Endothelial cell of umbilical vein (primary cell): ENCODE results near the gene QSER1. TPM values are rescaled to one million over a fixed set of nuclear protein-coding genes. Genes with fewer than 3 reads are reported as not detected.

ENCODE experiments used
- BruUV-seq: library from RNA; stranded (reverse); fragments of 400-500 nt; replicated peaks from 2 replicates; lab custom pipeline; 2021; lab: Mats Ljungman, UMichigan
- CTCF ChIA-PET: fragments of 300-600, 350-600 bp; sonication (Branson Sonifier 250); formaldehyde crosslinking; loops from one replicate; lab custom pipeline; 2021; ENCODE audit warnings: antibody characterized with exemption, inconsistent platforms; lab: Charles Lee
- POLR2A ChIA-PET: fragments of 300-600, 350-600 bp; sonication (Branson Sonifier 250); formaldehyde crosslinking; loops from one replicate; lab custom pipeline; 2021; ENCODE audit warnings: antibody characterized with exemption, inconsistent platforms; lab: Charles Lee
- DNase-seq: peaks from one replicate; pipeline ENCODE4 v3.0.0-alpha.2; 2011; ENCODE audit warnings: low read depth, low spot score
- FAIRE-seq: peaks from 2 replicates; lab custom pipeline; 2011; peaks lifted over from hg19 to GRCh38; lab: Jason Lieb, UNC
- H2AFZ ChIP-seq: 2 replicates; pipeline ENCODE4 v1.6.0; 2012; ENCODE audit warnings: low read depth, low read length, control low read depth, inconsistent platforms
- H3K27ac ChIP-seq: 2 replicates; pipeline ENCODE4 v1.5.1; 2011; ENCODE audit warnings: low read depth, mild to moderate bottlenecking, control low read depth, low read length, moderate library complexity; ENCODE audit not compliant: insufficient read depth
- H3K27me3 ChIP-seq, 2 experiments: 2 replicates each; pipeline versions ENCODE4 v1.6.0 to v1.6.1; 2011; ENCODE audit warnings: low read length in 2 of 2, mixed read lengths in 1 of 2; ENCODE audit not compliant: control insufficient read depth in 2 of 2, insufficient read depth in 2 of 2
- H3K36me3 ChIP-seq, 2 experiments: 2 replicates in 1 of 2; 3 replicates in 1 of 2; pipeline ENCODE4 v1.5.1; 2011; ENCODE audit warnings: low read length in 2 of 2, mild to moderate bottlenecking in 1 of 2, moderate library complexity in 1 of 2; ENCODE audit not compliant: control insufficient read depth in 2 of 2, insufficient read depth in 2 of 2; ENCODE audit errors: extremely low read depth in 1 of 2
- H3K4me1 ChIP-seq: 3 replicates; pipeline ENCODE4 v1.5.1; 2011; ENCODE audit warnings: mild to moderate bottlenecking, low read length; ENCODE audit not compliant: control insufficient read depth, insufficient read depth; ENCODE audit errors: extremely low read depth
- H3K4me2 ChIP-seq: 2 replicates; pipeline ENCODE4 v1.6.1; 2011; ENCODE audit warnings: low read length, control low read depth, mixed read lengths; ENCODE audit not compliant: insufficient read depth
- H3K4me3 ChIP-seq, 3 experiments: fragments of 200-600 bp in 1 of 3; sonication (generic), shearing (Covaris generic) in 1 of 3; replicated peaks in 1 of 3; 2 replicates each; pipeline ENCODE4 v1.5.1; 2011 to 2016; ENCODE audit warnings: control low read depth in 3 of 3, low read length in 3 of 3, mild to moderate bottlenecking in 2 of 3, inconsistent platforms in 1 of 3, low read depth in 1 of 3, moderate library complexity in 1 of 3; ENCODE audit not compliant: insufficient read depth in 1 of 3
- H3K79me2 ChIP-seq: 2 replicates; pipeline ENCODE4 v1.6.0; 2012; ENCODE audit warnings: low read length, inconsistent platforms; ENCODE audit not compliant: control insufficient read depth, insufficient read depth
- H3K9ac ChIP-seq: replicated peaks from 2 replicates; pipeline ENCODE3; 2011; ENCODE audit warnings: low read length, control low read depth; ENCODE audit not compliant: insufficient read depth; ENCODE audit errors: extremely low read depth
- H3K9me1 ChIP-seq: replicated peaks from 3 replicates; pipeline ENCODE4 v1.6.0; 2011; ENCODE audit warnings: mild to moderate bottlenecking, low read length; ENCODE audit not compliant: control insufficient read depth, insufficient read depth; ENCODE audit errors: extremely low read depth
- H3K9me3 ChIP-seq: replicated peaks from 2 replicates; pipeline ENCODE4 v1.5.1; 2012; ENCODE audit warnings: low read length, inconsistent platforms; ENCODE audit not compliant: control insufficient read depth, insufficient read depth
- H4K20me1 ChIP-seq: replicated peaks from 2 replicates; pipeline ENCODE3; 2011; ENCODE audit warnings: mild to moderate bottlenecking, low read length; ENCODE audit not compliant: control insufficient read depth, insufficient read depth; ENCODE audit errors: extremely low read depth
- EZH2 ChIP-seq: IDR thresholded peaks from 2 replicates; pipeline ENCODE4 v1.6.1; 2012; ENCODE audit warnings: borderline replicate concordance, low read depth, mild to moderate bottlenecking, moderate library complexity, low read length, inconsistent platforms; ENCODE audit not compliant: severe bottlenecking
- FOS ChIP-seq: IDR thresholded peaks from 2 replicates; pipeline ENCODE4 v1.6.1; 2011; ENCODE audit warnings: mild to moderate bottlenecking, low read length, moderate library complexity, borderline replicate concordance; ENCODE audit not compliant: insufficient read depth
- GATA2 ChIP-seq: IDR thresholded peaks from 2 replicates; pipeline ENCODE4 v1.7.0; 2011; ENCODE audit warnings: low read depth, mild to moderate bottlenecking, moderate library complexity, mixed read lengths, low read length; ENCODE audit not compliant: insufficient read length, insufficient read depth
- JUN ChIP-seq: IDR thresholded peaks from 2 replicates; pipeline ENCODE4 v1.6.1; 2011; ENCODE audit warnings: borderline replicate concordance, low read depth; ENCODE audit not compliant: insufficient read length, insufficient read depth
- MYC ChIP-seq: IDR thresholded peaks from one replicate; pipeline ENCODE4 v1.6.1; 2011; ENCODE audit warnings: mild to moderate bottlenecking, low read depth, low read length
- POLR2A ChIP-seq: IDR thresholded peaks from 2 replicates; pipeline ENCODE4 v1.6.1; 2012; ENCODE audit warnings: low read depth, mild to moderate bottlenecking, control low read depth, low read length
- POLR2AphosphoS5 ChIP-seq: IDR thresholded peaks from 2 replicates; pipeline ENCODE4 v1.6.1; 2012; ENCODE audit warnings: low read depth, mild to moderate bottlenecking, control low read depth, low read length, moderate library complexity; ENCODE audit not compliant: insufficient read depth
- dilution Hi-C: fragments of 300-500 bp; cut with MboI; formaldehyde crosslinking; loops from one replicate; pipeline ENCODE4 v1.15.0; 2019; ENCODE audit warnings: low sequenced_read_pairs; ENCODE audit not compliant: extremely low pct_ligation_motif_present
- intact Hi-C: fragments of 100-400 bp; cut with micrococcal nuclease; formaldehyde crosslinking; loops from one replicate; pipeline ENCODE4 v1.10.0; 2022
- polyA plus RNA-seq, 4 experiments: library from polyadenylated mRNA; depleted of rRNA in 3 of 4; stranded (reverse) in 3 of 4; unstranded in 1 of 4; fragments of >200 nt; gene quantifications; 2 replicates each; pipeline versions ENCODE4 v1.2.1 to v1.2.3, GENCODE V29; 2011 to 2012; ENCODE audit warnings: missing spikeins in 1 of 4
- total RNA-seq: library from RNA; stranded (reverse); gene quantifications from 2 replicates; pipeline ENCODE4 v1.2.3, GENCODE V29; 2021
- TF ChIP-seq, protein P1 (sequence below): IDR thresholded peaks from 2 replicates; pipeline ENCODE4 v1.6.1; 2011; ENCODE audit not compliant: insufficient read depth, insufficient read length
- TF ChIP-seq, protein P2 (sequence below), 2 donors: IDR thresholded peaks; 1 replicate in 1 of 2; 2 replicates in 1 of 2; pipeline ENCODE4 v1.5.1; 2011; ENCODE audit warnings: low read length in 2 of 2, mild to moderate bottlenecking in 2 of 2, moderate library complexity in 2 of 2, control low read depth in 1 of 2, inconsistent platforms in 1 of 2, low read depth in 1 of 2; ENCODE audit not compliant: insufficient read depth in 1 of 2; ENCODE audit errors: extremely low read depth in 1 of 2

Gene QSER1
- total and polyA plus RNA-seq, 2 donors (not counting 3 experiments of a cell fraction or from before 2014, with no cell fraction given) = 5.5 to 36.6 TPM

DNA sequence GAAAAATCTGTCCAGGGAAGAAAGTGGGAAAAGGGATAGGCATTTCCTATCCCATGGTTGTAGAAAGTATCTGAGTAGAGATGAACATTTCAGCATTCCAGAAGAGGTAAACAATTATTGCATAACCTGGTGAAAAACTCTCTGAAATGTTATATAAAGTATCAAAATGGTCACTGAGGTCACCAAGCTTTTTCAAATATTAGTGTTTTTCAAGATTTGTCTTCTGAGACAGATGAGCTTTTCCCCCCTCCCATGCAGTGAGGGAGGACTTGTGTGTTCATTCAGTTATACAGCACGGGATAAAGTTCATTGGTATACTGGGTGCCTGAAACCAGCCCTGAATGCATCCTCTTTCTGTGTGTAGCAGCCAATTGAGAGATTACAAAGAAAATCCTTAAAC, 121.1 kb downstream of the QSER1 start:
- peaks cover 16 to 30% of the 10 kb centered on the region in 2 experiments for H3K27me3 ChIP-seq
- TF ChIP-seq POLR2A (no peak), JUN (no peak), FOS (no peak), POLR2AphosphoS5 (no peak), EZH2 (no peak), MYC (no peak), GATA2 (no peak)
- TF ChIP-seq, protein P1, sequence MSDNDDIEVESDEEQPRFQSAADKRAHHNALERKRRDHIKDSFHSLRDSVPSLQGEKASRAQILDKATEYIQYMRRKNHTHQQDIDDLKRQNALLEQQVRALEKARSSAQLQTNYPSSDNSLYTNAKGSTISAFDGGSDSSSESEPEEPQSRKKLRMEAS = no peak
- TF ChIP-seq, protein P2, sequence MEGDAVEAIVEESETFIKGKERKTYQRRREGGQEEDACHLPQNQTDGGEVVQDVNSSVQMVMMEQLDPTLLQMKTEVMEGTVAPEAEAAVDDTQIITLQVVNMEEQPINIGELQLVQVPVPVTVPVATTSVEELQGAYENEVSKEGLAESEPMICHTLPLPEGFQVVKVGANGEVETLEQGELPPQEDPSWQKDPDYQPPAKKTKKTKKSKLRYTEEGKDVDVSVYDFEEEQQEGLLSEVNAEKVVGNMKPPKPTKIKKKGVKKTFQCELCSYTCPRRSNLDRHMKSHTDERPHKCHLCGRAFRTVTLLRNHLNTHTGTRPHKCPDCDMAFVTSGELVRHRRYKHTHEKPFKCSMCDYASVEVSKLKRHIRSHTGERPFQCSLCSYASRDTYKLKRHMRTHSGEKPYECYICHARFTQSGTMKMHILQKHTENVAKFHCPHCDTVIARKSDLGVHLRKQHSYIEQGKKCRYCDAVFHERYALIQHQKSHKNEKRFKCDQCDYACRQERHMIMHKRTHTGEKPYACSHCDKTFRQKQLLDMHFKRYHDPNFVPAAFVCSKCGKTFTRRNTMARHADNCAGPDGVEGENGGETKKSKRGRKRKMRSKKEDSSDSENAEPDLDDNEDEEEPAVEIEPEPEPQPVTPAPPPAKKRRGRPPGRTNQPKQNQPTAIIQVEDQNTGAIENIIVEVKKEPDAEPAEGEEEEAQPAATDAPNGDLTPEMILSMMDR (IDR thresholded peaks at IDR 0.05; ENCODE audit: extremely low read depth in 1 of 2, insufficient read depth in 1 of 2, low read depth in 1 of 2, low read length in 2 of 2) = no peak
- no peak overlapping the region for H2AFZ ChIP-seq
- POLR2A ChIA-PET = no interaction called here
- FAIRE-seq = no peak
- dilution Hi-C loops = no loop called here
- intact Hi-C loops = no loop called here
- H3K9me3 ChIP-seq = no peaks in the 10 kb centered on the region
- H3K79me2 ChIP-seq = no peaks in the 10 kb centered on the region
- H3K9ac ChIP-seq = no peak overlapping the region
- no TSS peak for BruUV-seq
- no peak overlapping the region for H3K4me3 ChIP-seq
- no peaks in the 10 kb centered on the region for H3K36me3 ChIP-seq
- H3K4me2 ChIP-seq = no peak overlapping the region
- no peaks in the 10 kb centered on the region for H3K9me1 ChIP-seq
- peaks cover 5% of the 10 kb centered on the region for H3K4me1 ChIP-seq
- CTCF ChIA-PET = interaction anchor here (0.9 kb wide), 1 partner anchor 9 kb away, joined by 3 read pairs; no protein-coding TSS in a partner anchor
- DNase-seq = no peak
- H3K27ac ChIP-seq = no peak overlapping the region
- H4K20me1 ChIP-seq = no peaks in the 10 kb centered on the region
